GM23248 (cell line): Measurements from ENCODE around the gene SPATA9. TPM values are rescaled to one million over a fixed set of nuclear protein-coding genes. Genes with fewer than 3 reads are reported as not detected.

Experiments
- DNase-seq: peaks from one replicate; pipeline ENCODE4 v3.0.0-alpha.2; 2015
- H2AFZ ChIP-seq: fragments of 200-600 bp; sonication (generic); 2 replicates; pipeline ENCODE4 v1.6.1; 2016; ENCODE audit warnings: antibody characterized with exemption
- H3F3A ChIP-seq: fragments of 200-600 bp; sonication (generic); 2 replicates; pipeline ENCODE4 v1.6.1; 2016; ENCODE audit warnings: mild to moderate bottlenecking, antibody characterized with exemption, mixed run types; ENCODE audit not compliant: insufficient read depth
- H3K27ac ChIP-seq: fragments of 200-600 bp; sonication (generic); 2 replicates; pipeline ENCODE4 v1.5.1; 2016; ENCODE audit warnings: mild to moderate bottlenecking
- H3K27me3 ChIP-seq: fragments of 200-600 bp; sonication (generic); replicated peaks from 2 replicates; pipeline ENCODE4 v1.6.1; 2016; ENCODE audit warnings: mild to moderate bottlenecking; ENCODE audit not compliant: insufficient read depth
- H3K36me3 ChIP-seq: fragments of 200-600 bp; sonication (generic); 2 replicates; pipeline ENCODE4 v1.6.1; 2016; ENCODE audit warnings: low read depth, mild to moderate bottlenecking
- H3K4me1 ChIP-seq: fragments of 200-600 bp; sonication (generic); 2 replicates; pipeline ENCODE4 v1.6.1; 2016; ENCODE audit warnings: mild to moderate bottlenecking; ENCODE audit not compliant: insufficient read depth
- H3K4me2 ChIP-seq: fragments of 200-600 bp; sonication (generic); one replicate; pipeline ENCODE4 v1.6.1; 2016; ENCODE audit warnings: mild to moderate bottlenecking; ENCODE audit not compliant: unreplicated experiment
- H3K4me3 ChIP-seq: fragments of 200-600 bp; sonication (generic); 2 replicates; pipeline ENCODE4 v1.5.1; 2016; ENCODE audit warnings: mild to moderate bottlenecking
- H3K79me2 ChIP-seq: fragments of 200-600 bp; sonication (generic); 2 replicates; pipeline ENCODE4 v1.6.1; 2016; ENCODE audit warnings: mild to moderate bottlenecking; ENCODE audit not compliant: insufficient read depth
- H3K9ac ChIP-seq: fragments of 200-600 bp; sonication (generic); 2 replicates; pipeline ENCODE4 v1.6.1; 2016; ENCODE audit warnings: mild to moderate bottlenecking
- H3K9me2 ChIP-seq: fragments of 200-600 bp; sonication (generic); 2 replicates; pipeline ENCODE4 v1.6.1; 2016; ENCODE audit warnings: mixed run types, mild to moderate bottlenecking, moderate library complexity; ENCODE audit not compliant: insufficient read depth
- H3K9me3 ChIP-seq: fragments of 200-600 bp; sonication (generic); one replicate; pipeline ENCODE4 v1.6.1; 2017; ENCODE audit warnings: low read depth
- H4K20me1 ChIP-seq: fragments of 200-600 bp; sonication (generic); 2 replicates; pipeline ENCODE4 v1.6.0; 2016; ENCODE audit not compliant: insufficient read depth
- EZH2 ChIP-seq: fragments of 200-600 bp; sonication (generic); IDR thresholded peaks from 2 replicates; pipeline ENCODE4 v1.6.1; 2018; ENCODE audit warnings: antibody characterized with exemption, mild to moderate bottlenecking; ENCODE audit not compliant: insufficient read depth, poor library complexity, severe bottlenecking
- EZH2phosphoT487 ChIP-seq: fragments of 200-600 bp; sonication (generic); IDR thresholded peaks from 2 replicates; pipeline ENCODE4 v1.6.1; 2018; ENCODE audit warnings: antibody characterized with exemption, moderate library complexity, mild to moderate bottlenecking, low read depth; ENCODE audit not compliant: insufficient read depth
- WGBS, 2 experiments: methylation state at CpG; one replicate each; pipeline ENCODE4 v1.1.6; 2015 to 2017; ENCODE audit warnings: low lambda C conversion rate in 2 of 2, low coverage in 1 of 2; ENCODE audit errors: missing lambda C conversion rate in 2 of 2; 5-methylcytosine and 5-hydroxymethylcytosine counted together
- in situ Hi-C: fragments of 300-500 bp; cut with MboI; formaldehyde crosslinking; loops from 2 replicates; pipeline ENCODE4 v1.15.0; 2020
- polyA plus RNA-seq: library from polyadenylated mRNA; unstranded; fragments of >200 nt; fragmentation: Nextera tagmentation; extraction: Ambion mirVana; gene quantifications from 2 replicates; pipeline ENCODE4 v1.2.1, GENCODE V29; 2016
- total RNA-seq: library from RNA; depleted of rRNA; stranded (reverse); fragments of >200 nt; shearing (Covaris generic); gene quantifications from 2 replicates; pipeline ENCODE4 v1.2.3, GENCODE V29; 2014

The SPATA9 gene
- total and polyA plus RNA-seq, 2 experiments from 2014 or later, result 0.22 to 0.96 TPM

GRCh38 chr5:95644351-95645042 lies 38.3 kb downstream of the SPATA9 start:
- Histone ChIP-seq H4K20me1 (no peaks in the 10 kb centered on the region), H3K4me1 (peaks cover 5% of the 10 kb centered on the region; the same call in 1 of the 2 replicates), H3K79me2 (no peaks in the 10 kb centered on the region; the same call in 1 of the 2 replicates), H3K27ac (no peak overlapping the region), H3K4me3 (no peak overlapping the region), H3K36me3 (no peaks in the 10 kb centered on the region), H3F3A (peaks cover 29% of the 10 kb centered on the region), H3K27me3 (no peaks in the 10 kb centered on the region), H3K9me2 (no peaks in the 10 kb centered on the region), H3K9me3 (no peaks in the 10 kb centered on the region), H3K9ac (no peak overlapping the region), H2AFZ (peak overlapping the region; percentile 68), H3K4me2 (no peak overlapping the region)
- peak; percentile 74 for DNase-seq
- WGBS, 2 experiments, result 14 to 18% methylated on average over 4 of the region's 4 CpGs
- TF ChIP-seq EZH2 (no peak), EZH2phosphoT487 (no peak)
- in situ Hi-C loops, result no loop called here

- H3K4me3 ChIP-seq, result no peak overlapping the region
- H3K9ac ChIP-seq, result no peak overlapping the region
- H3K36me3 ChIP-seq, result no peaks in the 10 kb centered on the region
- in situ Hi-C loops, result no loop called here
- H2AFZ ChIP-seq, result no peak overlapping the region
- H3K9me2 ChIP-seq, result no peaks in the 10 kb centered on the region
- H3K9me3 ChIP-seq, result no peaks in the 10 kb centered on the region
- H3F3A ChIP-seq, result peaks cover 29% of the 10 kb centered on the region
- no peak overlapping the region for H3K4me2 ChIP-seq
- no peaks in the 10 kb centered on the region for H3K79me2 ChIP-seq
- peaks cover 5% of the 10 kb centered on the region; the same call in 1 of the 2 replicates for H3K4me1 ChIP-seq
- H3K27me3 ChIP-seq, result no peaks in the 10 kb centered on the region
- H3K27ac ChIP-seq, result no peak overlapping the region
- DNase-seq, result no peak
- no peaks in the 10 kb centered on the region for H4K20me1 ChIP-seq
- 77 to 82% methylated on average over 7 of the region's 7 CpGs for WGBS, 2 experiments
- TF ChIP-seq EZH2 (no peak), EZH2phosphoT487 (no peak)
Measured at GRCh38 chr5:95643152-95643551, 39.6 kb downstream of the SPATA9 start.

DNA sequence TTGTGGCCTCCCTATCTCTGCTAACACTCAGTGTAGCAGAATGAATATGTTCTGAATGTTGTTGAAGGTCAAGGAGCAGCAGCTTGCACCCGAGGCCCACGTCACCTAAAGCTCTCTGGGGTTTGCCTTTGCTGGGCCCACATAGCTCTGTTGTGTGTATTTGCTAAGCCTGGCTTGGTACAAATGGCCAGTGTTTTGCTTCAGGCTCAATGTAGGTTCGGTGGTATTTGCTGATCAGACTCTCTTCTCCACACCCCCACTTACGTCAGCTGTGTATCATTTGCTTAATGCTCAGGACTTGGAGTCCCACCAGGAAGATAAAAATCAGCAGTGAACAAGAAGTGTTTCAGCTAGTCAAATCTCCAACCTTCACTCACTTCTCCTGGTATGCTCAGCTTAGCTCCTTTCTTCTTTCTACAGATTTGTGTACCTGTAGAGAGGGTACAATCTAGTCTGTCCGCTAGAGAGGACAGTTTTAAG lies 41.0 kb downstream of the SPATA9 start:
- WGBS, 2 experiments, result 78 to 86% methylated on average over 5 of the region's 5 CpGs
- TF ChIP-seq EZH2phosphoT487, result no peak
- TF ChIP-seq EZH2, result no peak
- no peaks in the 10 kb centered on the region for H3K9me3 ChIP-seq
- peak; percentile 41 for DNase-seq
- no peaks in the 10 kb centered on the region for H3K4me1 ChIP-seq
- H3K4me3 ChIP-seq, result no peak overlapping the region
- H3F3A ChIP-seq, result peaks cover 21% of the 10 kb centered on the region
- H3K36me3 ChIP-seq, result no peaks in the 10 kb centered on the region
- H2AFZ ChIP-seq, result 0 out of 2 replicates have a peak overlapping the region, but pooled peaks have one; percentile 45
- no peaks in the 10 kb centered on the region for H3K9me2 ChIP-seq
- no peak overlapping the region for H3K9ac ChIP-seq
- in situ Hi-C loops, result no loop called here
- H3K27me3 ChIP-seq, result no peaks in the 10 kb centered on the region
- no peaks in the 10 kb centered on the region for H4K20me1 ChIP-seq
- H3K4me2 ChIP-seq, result no peak overlapping the region
- no peaks in the 10 kb centered on the region for H3K79me2 ChIP-seq
- H3K27ac ChIP-seq, result no peak overlapping the region

- Histone ChIP-seq H4K20me1 (no peaks in the 10 kb centered on the region), H3K79me2 (no peaks in the 10 kb centered on the region), H3K9me2 (no peaks in the 10 kb centered on the region), H3K4me3 (no peak overlapping the region), H3F3A (no peaks in the 10 kb centered on the region), H3K27me3 (no peaks in the 10 kb centered on the region), H2AFZ (no peak overlapping the region), H3K4me2 (no peak overlapping the region), H3K27ac (no peak overlapping the region), H3K36me3 (no peaks in the 10 kb centered on the region), H3K9me3 (no peaks in the 10 kb centered on the region), H3K4me1 (no peaks in the 10 kb centered on the region), H3K9ac (no peak overlapping the region)
- in situ Hi-C loops, result no loop called here
- no peak for TF ChIP-seq EZH2phosphoT487
- no peak for TF ChIP-seq EZH2
- 77 to 81% methylated on average over 3 of the region's 3 CpGs for WGBS, 2 experiments
- no peak for DNase-seq
Measured at GRCh38 chr5:95638632-95639031, 44.2 kb downstream of the SPATA9 start.
